ENCODE results near the gene ZFAND4. TPM values are rescaled to one million over a fixed set of nuclear protein-coding genes. Genes with fewer than 3 reads are reported as not detected.

The ZFAND4 gene
- total and polyA plus RNA-seq, 2 donors (not counting 3 experiments of a cell fraction or from before 2014, with no cell fraction given): 1.5 to 7.8 TPM

- intact Hi-C loops (cut with micrococcal nuclease): no loop called here
- Histone ChIP-seq H3K4me1 (ENCODE audit: control insufficient read depth, extremely low read depth, insufficient read depth, low read length) (no peaks in the 10 kb centered on the region), H3K4me3 (replicated peaks in 1 of 3; ENCODE audit: insufficient read depth in 1 of 3, low read depth in 1 of 3, low read length in 3 of 3) (no peak overlapping the region), H3K9ac (replicated peaks; ENCODE audit: extremely low read depth, insufficient read depth, low read length) (no peak overlapping the region), H3K27ac (ENCODE audit: insufficient read depth, low read depth, low read length) (no peak overlapping the region), H3K79me2 (ENCODE audit: control insufficient read depth, insufficient read depth, low read length) (no peaks in the 10 kb centered on the region), H4K20me1 (replicated peaks; ENCODE audit: control insufficient read depth, extremely low read depth, insufficient read depth, low read length) (no peaks in the 10 kb centered on the region), H3K9me3 (replicated peaks; ENCODE audit: control insufficient read depth, insufficient read depth, low read length) (no peaks in the 10 kb centered on the region), H3K36me3 (ENCODE audit: control insufficient read depth in 2 of 2, extremely low read depth in 1 of 2, insufficient read depth in 2 of 2, low read length in 2 of 2) (no peaks in the 10 kb centered on the region), H2AFZ (ENCODE audit: low read depth, low read length) (no peak overlapping the region), H3K27me3 (ENCODE audit: control insufficient read depth in 2 of 2, insufficient read depth in 2 of 2, low read length in 2 of 2) (no peaks in the 10 kb centered on the region), H3K9me1 (replicated peaks; ENCODE audit: control insufficient read depth, extremely low read depth, insufficient read depth, low read length) (no peaks in the 10 kb centered on the region), H3K4me2 (ENCODE audit: insufficient read depth, low read length) (no peak overlapping the region)
- ChIA-PET POLR2A (no interaction called here), CTCF (interaction anchor here (1.4 kb wide), 1 partner anchor 180 kb away, joined by 3 read pairs; no protein-coding TSS in a partner anchor)
- no peak for DNase-seq (ENCODE audit: low read depth, low spot score)
- no peak for FAIRE-seq
- TF ChIP-seq JUN (IDR thresholded peaks at IDR 0.05; ENCODE audit: borderline replicate concordance, insufficient read depth, insufficient read length, low read depth) (no peak), POLR2A (IDR thresholded peaks at IDR 0.05; ENCODE audit: low read depth, low read length) (no peak), MAX (IDR thresholded peaks at IDR 0.05; ENCODE audit: insufficient read depth, insufficient read length) (no peak), POLR2AphosphoS5 (IDR thresholded peaks at IDR 0.05; ENCODE audit: insufficient read depth, low read depth, low read length) (no peak), GATA2 (IDR thresholded peaks at IDR 0.05; ENCODE audit: insufficient read depth, insufficient read length, low read depth, low read length) (no peak), MYC (IDR thresholded peaks at IDR 0.05; ENCODE audit: low read depth, low read length) (no peak), FOS (IDR thresholded peaks at IDR 0.05; ENCODE audit: borderline replicate concordance, insufficient read depth, low read length) (no peak), EZH2 (IDR thresholded peaks at IDR 0.05; ENCODE audit: borderline replicate concordance, low read depth, low read length, severe bottlenecking) (no peak)
- TF ChIP-seq, protein P1, sequence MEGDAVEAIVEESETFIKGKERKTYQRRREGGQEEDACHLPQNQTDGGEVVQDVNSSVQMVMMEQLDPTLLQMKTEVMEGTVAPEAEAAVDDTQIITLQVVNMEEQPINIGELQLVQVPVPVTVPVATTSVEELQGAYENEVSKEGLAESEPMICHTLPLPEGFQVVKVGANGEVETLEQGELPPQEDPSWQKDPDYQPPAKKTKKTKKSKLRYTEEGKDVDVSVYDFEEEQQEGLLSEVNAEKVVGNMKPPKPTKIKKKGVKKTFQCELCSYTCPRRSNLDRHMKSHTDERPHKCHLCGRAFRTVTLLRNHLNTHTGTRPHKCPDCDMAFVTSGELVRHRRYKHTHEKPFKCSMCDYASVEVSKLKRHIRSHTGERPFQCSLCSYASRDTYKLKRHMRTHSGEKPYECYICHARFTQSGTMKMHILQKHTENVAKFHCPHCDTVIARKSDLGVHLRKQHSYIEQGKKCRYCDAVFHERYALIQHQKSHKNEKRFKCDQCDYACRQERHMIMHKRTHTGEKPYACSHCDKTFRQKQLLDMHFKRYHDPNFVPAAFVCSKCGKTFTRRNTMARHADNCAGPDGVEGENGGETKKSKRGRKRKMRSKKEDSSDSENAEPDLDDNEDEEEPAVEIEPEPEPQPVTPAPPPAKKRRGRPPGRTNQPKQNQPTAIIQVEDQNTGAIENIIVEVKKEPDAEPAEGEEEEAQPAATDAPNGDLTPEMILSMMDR (IDR thresholded peaks at IDR 0.05; ENCODE audit: extremely low read depth in 1 of 2, insufficient read depth in 1 of 2, low read depth in 1 of 2, low read length in 2 of 2): no peak
- dilution Hi-C loops (cut with MboI; ENCODE audit: extremely low pct_ligation_motif_present, low sequenced_read_pairs): no loop called here
- BruUV-seq (replicated peaks): no TSS peak
These were observed 28.0 kb downstream of the ZFAND4 start for GRCh38 chr10:45644527-45644926.
